Endothelial cell of umbilical vein (primary cell): ENCODE measurements around the gene ZNF649. TPM values are rescaled to one million over a fixed set of nuclear protein-coding genes. Genes with fewer than 3 reads are reported as not detected.

ENCODE experiments used
- BruUV-seq: library from RNA; stranded (reverse); fragments of 400-500 nt; replicated peaks from 2 replicates; lab custom pipeline; 2021; lab: Mats Ljungman, UMichigan
- CTCF ChIA-PET: fragments of 300-600, 350-600 bp; sonication (Branson Sonifier 250); formaldehyde crosslinking; loops from one replicate; lab custom pipeline; 2021; ENCODE audit warnings: antibody characterized with exemption, inconsistent platforms; lab: Charles Lee
- POLR2A ChIA-PET: fragments of 300-600, 350-600 bp; sonication (Branson Sonifier 250); formaldehyde crosslinking; loops from one replicate; lab custom pipeline; 2021; ENCODE audit warnings: antibody characterized with exemption, inconsistent platforms; lab: Charles Lee
- DNase-seq: peaks from one replicate; pipeline ENCODE4 v3.0.0-alpha.2; 2011; ENCODE audit warnings: low read depth, low spot score
- FAIRE-seq: peaks from 2 replicates; lab custom pipeline; 2011; peaks lifted over from hg19 to GRCh38; lab: Jason Lieb, UNC
- H2AFZ ChIP-seq: 2 replicates; pipeline ENCODE4 v1.6.0; 2012; ENCODE audit warnings: low read depth, low read length, control low read depth, inconsistent platforms
- H3K27ac ChIP-seq: 2 replicates; pipeline ENCODE4 v1.5.1; 2011; ENCODE audit warnings: low read depth, mild to moderate bottlenecking, control low read depth, low read length, moderate library complexity; ENCODE audit not compliant: insufficient read depth
- H3K27me3 ChIP-seq, 2 experiments: 2 replicates each; pipeline versions ENCODE4 v1.6.0 to v1.6.1; 2011; ENCODE audit warnings: low read length in 2 of 2, mixed read lengths in 1 of 2; ENCODE audit not compliant: control insufficient read depth in 2 of 2, insufficient read depth in 2 of 2
- H3K36me3 ChIP-seq, 2 experiments: 2 replicates in 1 of 2; 3 replicates in 1 of 2; pipeline ENCODE4 v1.5.1; 2011; ENCODE audit warnings: low read length in 2 of 2, mild to moderate bottlenecking in 1 of 2, moderate library complexity in 1 of 2; ENCODE audit not compliant: control insufficient read depth in 2 of 2, insufficient read depth in 2 of 2; ENCODE audit errors: extremely low read depth in 1 of 2
- H3K4me1 ChIP-seq: 3 replicates; pipeline ENCODE4 v1.5.1; 2011; ENCODE audit warnings: mild to moderate bottlenecking, low read length; ENCODE audit not compliant: control insufficient read depth, insufficient read depth; ENCODE audit errors: extremely low read depth
- H3K4me2 ChIP-seq: 2 replicates; pipeline ENCODE4 v1.6.1; 2011; ENCODE audit warnings: low read length, control low read depth, mixed read lengths; ENCODE audit not compliant: insufficient read depth
- H3K4me3 ChIP-seq, 3 experiments: fragments of 200-600 bp in 1 of 3; sonication (generic), shearing (Covaris generic) in 1 of 3; replicated peaks in 1 of 3; 2 replicates each; pipeline ENCODE4 v1.5.1; 2011 to 2016; ENCODE audit warnings: control low read depth in 3 of 3, low read length in 3 of 3, mild to moderate bottlenecking in 2 of 3, inconsistent platforms in 1 of 3, low read depth in 1 of 3, moderate library complexity in 1 of 3; ENCODE audit not compliant: insufficient read depth in 1 of 3
- H3K79me2 ChIP-seq: 2 replicates; pipeline ENCODE4 v1.6.0; 2012; ENCODE audit warnings: low read length, inconsistent platforms; ENCODE audit not compliant: control insufficient read depth, insufficient read depth
- H3K9ac ChIP-seq: replicated peaks from 2 replicates; pipeline ENCODE3; 2011; ENCODE audit warnings: low read length, control low read depth; ENCODE audit not compliant: insufficient read depth; ENCODE audit errors: extremely low read depth
- H3K9me1 ChIP-seq: replicated peaks from 3 replicates; pipeline ENCODE4 v1.6.0; 2011; ENCODE audit warnings: mild to moderate bottlenecking, low read length; ENCODE audit not compliant: control insufficient read depth, insufficient read depth; ENCODE audit errors: extremely low read depth
- H3K9me3 ChIP-seq: replicated peaks from 2 replicates; pipeline ENCODE4 v1.5.1; 2012; ENCODE audit warnings: low read length, inconsistent platforms; ENCODE audit not compliant: control insufficient read depth, insufficient read depth
- H4K20me1 ChIP-seq: replicated peaks from 2 replicates; pipeline ENCODE3; 2011; ENCODE audit warnings: mild to moderate bottlenecking, low read length; ENCODE audit not compliant: control insufficient read depth, insufficient read depth; ENCODE audit errors: extremely low read depth
- GATA2 ChIP-seq: IDR thresholded peaks from 2 replicates; pipeline ENCODE4 v1.7.0; 2011; ENCODE audit warnings: low read depth, mild to moderate bottlenecking, moderate library complexity, mixed read lengths, low read length; ENCODE audit not compliant: insufficient read length, insufficient read depth
- MYC ChIP-seq: IDR thresholded peaks from one replicate; pipeline ENCODE4 v1.6.1; 2011; ENCODE audit warnings: mild to moderate bottlenecking, low read depth, low read length
- POLR2A ChIP-seq: IDR thresholded peaks from 2 replicates; pipeline ENCODE4 v1.6.1; 2012; ENCODE audit warnings: low read depth, mild to moderate bottlenecking, control low read depth, low read length
- dilution Hi-C: fragments of 300-500 bp; cut with MboI; formaldehyde crosslinking; loops from one replicate; pipeline ENCODE4 v1.15.0; 2019; ENCODE audit warnings: low sequenced_read_pairs; ENCODE audit not compliant: extremely low pct_ligation_motif_present
- intact Hi-C: fragments of 100-400 bp; cut with micrococcal nuclease; formaldehyde crosslinking; loops from one replicate; pipeline ENCODE4 v1.10.0; 2022
- polyA plus RNA-seq, 4 experiments: library from polyadenylated mRNA; depleted of rRNA in 3 of 4; stranded (reverse) in 3 of 4; unstranded in 1 of 4; fragments of >200 nt; gene quantifications; 2 replicates each; pipeline versions ENCODE4 v1.2.1 to v1.2.3, GENCODE V29; 2011 to 2012; ENCODE audit warnings: missing spikeins in 1 of 4
- total RNA-seq: library from RNA; stranded (reverse); gene quantifications from 2 replicates; pipeline ENCODE4 v1.2.3, GENCODE V29; 2021

Gene ZNF649
- total and polyA plus RNA-seq, 2 donors (not counting 3 experiments of a cell fraction or from before 2014, with no cell fraction given) = 2.0 to 8.6 TPM

DNA sequence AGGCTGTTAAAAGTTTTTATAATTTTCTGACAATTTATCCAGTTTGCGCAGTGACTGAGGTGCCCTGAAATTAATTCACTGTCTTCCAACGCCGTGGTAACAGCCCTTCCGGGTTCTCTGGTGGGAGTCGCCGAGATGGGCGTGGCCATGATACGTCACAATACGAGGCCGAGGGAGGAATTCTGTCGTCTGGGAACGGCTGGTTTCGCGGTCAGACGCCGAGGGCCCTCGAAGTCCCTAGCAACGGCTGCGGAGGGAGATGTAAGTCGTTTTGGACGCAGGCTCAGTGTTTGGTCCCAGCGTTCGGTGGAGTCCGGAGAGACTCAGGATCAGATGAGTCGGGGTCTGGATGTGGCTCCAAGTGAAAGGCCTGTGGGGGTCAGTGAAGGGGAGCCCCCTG lies 44.2 kb upstream of the ZNF649 start:
- Histone ChIP-seq H3K36me3 (peaks cover 8 to 12% of the 10 kb centered on the region in 2 experiments), H3K4me3 (no peak overlapping the region), H3K9me1 (no peaks in the 10 kb centered on the region), H3K4me2 (no peak overlapping the region), H3K27me3 (no peaks in the 10 kb centered on the region), H3K9ac (no peak overlapping the region), H2AFZ (peak overlapping the region; percentile 7), H3K9me3 (peaks cover 16% of the 10 kb centered on the region), H3K27ac (no peak overlapping the region), H4K20me1 (no peaks in the 10 kb centered on the region), H3K4me1 (no peaks in the 10 kb centered on the region), H3K79me2 (no peaks in the 10 kb centered on the region)
- TF ChIP-seq POLR2A (no peak), MYC (no peak)
- ChIA-PET POLR2A (no interaction called here), CTCF (no interaction called here)
- FAIRE-seq (no peak), DNase-seq (no peak)
- no TSS peak for BruUV-seq
- intact Hi-C loops = no loop called here
- dilution Hi-C loops = no loop called here

DNA sequence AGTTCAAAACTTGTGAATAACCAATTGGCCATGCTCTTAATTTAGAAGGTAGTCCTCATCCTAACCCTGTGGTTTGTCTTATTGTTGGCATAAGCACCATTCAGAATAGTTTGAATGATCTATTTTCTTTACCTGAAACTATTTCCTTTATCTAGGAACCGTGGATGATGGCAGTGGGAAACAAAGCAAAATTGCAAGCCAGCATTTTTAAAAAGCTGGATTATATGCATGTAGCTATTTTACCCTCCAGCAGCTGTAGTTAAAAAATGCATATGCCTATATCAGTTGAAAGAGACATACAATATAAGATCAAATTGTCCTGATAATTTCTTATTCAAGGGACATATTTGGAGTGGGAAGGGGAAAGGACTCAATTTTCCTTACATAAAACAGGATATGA lies 41.8 kb upstream of the ZNF649 start:
- H3K27ac ChIP-seq = no peak overlapping the region
- H3K4me3 ChIP-seq = no peak overlapping the region
- peaks cover 16 to 21% of the 10 kb centered on the region in 2 experiments for H3K36me3 ChIP-seq
- H3K27me3 ChIP-seq = no peaks in the 10 kb centered on the region
- H3K9me3 ChIP-seq = peaks cover 21% of the 10 kb centered on the region
- H3K79me2 ChIP-seq = no peaks in the 10 kb centered on the region
- no peak overlapping the region for H3K4me2 ChIP-seq
- ChIA-PET POLR2A (no interaction called here), CTCF (no interaction called here)
- dilution Hi-C loops = no loop called here
- TF ChIP-seq GATA2 = no peak
- H4K20me1 ChIP-seq = no peaks in the 10 kb centered on the region
- no peak for FAIRE-seq
- no TSS peak for BruUV-seq
- no peak overlapping the region for H2AFZ ChIP-seq
- no peaks in the 10 kb centered on the region for H3K4me1 ChIP-seq
- H3K9me1 ChIP-seq = no peaks in the 10 kb centered on the region
- intact Hi-C loops = no loop called here
- H3K9ac ChIP-seq = no peak overlapping the region
- no peak for DNase-seq
